ENCODE measurements around the gene SS18L1.

SS18L1 gene

GRCh38 chr20:62163986-62164762, 20.6 kb downstream of the SS18L1 start:
- Histone ChIP-seq H3K36me3 (ENCODE audit: insufficient read depth, low read length) (peaks cover 27% of the 10 kb centered on the region; the same call in 1 of the 2 replicates), H3K9me3 (ENCODE audit: low read depth, low read length) (no peaks in the 10 kb centered on the region), H3K27ac (no peak overlapping the region), H3K4me3 (no peak overlapping the region), H3K9ac (ENCODE audit: insufficient read length) (no peak overlapping the region)
- DNase-seq (ENCODE audit: low read depth, low spot score), result no peak
- TF ChIP-seq POLR2AphosphoS5 (IDR thresholded peaks at IDR 0.05; ENCODE audit: borderline replicate concordance, low read depth, low read length), result no peak
- TF ChIP-seq FOXP2 (optimal IDR thresholded peaks at IDR 0.05; ENCODE audit: control extremely low read depth, extremely low read length, insufficient read depth), result no peak
- TF ChIP-seq EZH2 (IDR thresholded peaks at IDR 0.05), result no peak

GRCh38 chr20:62164879-62165761, 21.6 kb downstream of the SS18L1 start:
- no peaks in the 10 kb centered on the region for H3K9me3 ChIP-seq (ENCODE audit: low read depth, low read length)

GRCh38 chr20:62165762-62166399, 22.3 kb downstream of the SS18L1 start:
- TF ChIP-seq FOXP2 (optimal IDR thresholded peaks at IDR 0.05; ENCODE audit: control extremely low read depth, extremely low read length, insufficient read depth) (no peak), EZH2 (IDR thresholded peaks at IDR 0.05) (no peak), POLR2AphosphoS5 (IDR thresholded peaks at IDR 0.05; ENCODE audit: borderline replicate concordance, low read depth, low read length) (no peak)
- Histone ChIP-seq H3K4me3 (no peak overlapping the region), H3K9me3 (ENCODE audit: low read depth, low read length) (no peaks in the 10 kb centered on the region), H3K9ac (ENCODE audit: insufficient read length) (no peak overlapping the region), H3K27ac (no peak overlapping the region), H3K36me3 (ENCODE audit: insufficient read depth, low read length) (peaks cover 27% of the 10 kb centered on the region; the same call in 1 of the 2 replicates)
- DNase-seq (ENCODE audit: low read depth, low spot score), result no peak

More at GRCh38 chr20:62164879-62165761, 21.6 kb downstream of the SS18L1 start:
- Histone ChIP-seq H3K4me3 (no peak overlapping the region), H3K36me3 (ENCODE audit: insufficient read depth, low read length) (peaks cover 27% of the 10 kb centered on the region; the same call in 1 of the 2 replicates), H3K9ac (ENCODE audit: insufficient read length) (no peak overlapping the region), H3K27ac (no peak overlapping the region)
- TF ChIP-seq POLR2AphosphoS5 (IDR thresholded peaks at IDR 0.05; ENCODE audit: borderline replicate concordance, low read depth, low read length), result no peak
- TF ChIP-seq EZH2 (IDR thresholded peaks at IDR 0.05), result no peak
- TF ChIP-seq FOXP2 (optimal IDR thresholded peaks at IDR 0.05; ENCODE audit: control extremely low read depth, extremely low read length, insufficient read depth), result no peak
- DNase-seq (ENCODE audit: low read depth, low spot score), result no peak

DNA sequence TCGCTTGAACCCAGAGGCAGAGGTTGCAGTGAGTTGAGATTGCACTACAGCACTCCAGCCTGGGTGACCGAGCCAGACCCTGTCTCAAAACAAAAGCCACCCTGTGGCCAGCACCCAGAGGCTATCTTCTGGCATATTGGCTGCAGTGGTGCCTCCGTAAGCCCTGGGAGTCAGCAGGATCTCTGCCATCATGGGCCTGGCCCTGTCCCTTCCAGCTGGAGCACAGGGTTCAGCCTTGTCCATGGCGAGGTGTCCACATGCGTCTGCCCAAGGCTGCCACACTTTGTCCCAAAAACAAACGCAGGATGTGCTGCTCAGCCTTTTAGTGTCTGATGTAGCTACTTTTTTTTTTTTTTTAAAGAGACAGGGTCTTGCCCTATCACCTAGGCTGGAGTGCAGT, 23.9 kb downstream of the SS18L1 start:
- H3K9me3 ChIP-seq (ENCODE audit: low read depth, low read length), result no peaks in the 10 kb centered on the region
- TF ChIP-seq FOXP2 (optimal IDR thresholded peaks at IDR 0.05; ENCODE audit: control extremely low read depth, extremely low read length, insufficient read depth) (no peak), POLR2AphosphoS5 (IDR thresholded peaks at IDR 0.05; ENCODE audit: borderline replicate concordance, low read depth, low read length) (no peak), EZH2 (IDR thresholded peaks at IDR 0.05) (no peak)
- no peak overlapping the region for H3K4me3 ChIP-seq
- no peak overlapping the region for H3K27ac ChIP-seq
- peaks cover 23% of the 10 kb centered on the region; the same call in 1 of the 2 replicates for H3K36me3 ChIP-seq (ENCODE audit: insufficient read depth, low read length)
- no peak overlapping the region for H3K9ac ChIP-seq (ENCODE audit: insufficient read length)
- no peak for DNase-seq (ENCODE audit: low read depth, low spot score)

- no peak for DNase-seq (ENCODE audit: low read depth, low spot score)
- H3K27ac ChIP-seq, result no peak overlapping the region
- no peak overlapping the region for H3K9ac ChIP-seq (ENCODE audit: insufficient read length)
- no peaks in the 10 kb centered on the region for H3K9me3 ChIP-seq (ENCODE audit: low read depth, low read length)
- TF ChIP-seq EZH2 (IDR thresholded peaks at IDR 0.05) (no peak), FOXP2 (optimal IDR thresholded peaks at IDR 0.05; ENCODE audit: control extremely low read depth, extremely low read length, insufficient read depth) (no peak), POLR2AphosphoS5 (IDR thresholded peaks at IDR 0.05; ENCODE audit: borderline replicate concordance, low read depth, low read length) (no peak)
- H3K36me3 ChIP-seq (ENCODE audit: insufficient read depth, low read length), result peaks cover 20% of the 10 kb centered on the region; the same call in 1 of the 2 replicates
- H3K4me3 ChIP-seq, result no peak overlapping the region
These were observed 24.5 kb downstream of the SS18L1 start for GRCh38 chr20:62168061-62168460.

DNA sequence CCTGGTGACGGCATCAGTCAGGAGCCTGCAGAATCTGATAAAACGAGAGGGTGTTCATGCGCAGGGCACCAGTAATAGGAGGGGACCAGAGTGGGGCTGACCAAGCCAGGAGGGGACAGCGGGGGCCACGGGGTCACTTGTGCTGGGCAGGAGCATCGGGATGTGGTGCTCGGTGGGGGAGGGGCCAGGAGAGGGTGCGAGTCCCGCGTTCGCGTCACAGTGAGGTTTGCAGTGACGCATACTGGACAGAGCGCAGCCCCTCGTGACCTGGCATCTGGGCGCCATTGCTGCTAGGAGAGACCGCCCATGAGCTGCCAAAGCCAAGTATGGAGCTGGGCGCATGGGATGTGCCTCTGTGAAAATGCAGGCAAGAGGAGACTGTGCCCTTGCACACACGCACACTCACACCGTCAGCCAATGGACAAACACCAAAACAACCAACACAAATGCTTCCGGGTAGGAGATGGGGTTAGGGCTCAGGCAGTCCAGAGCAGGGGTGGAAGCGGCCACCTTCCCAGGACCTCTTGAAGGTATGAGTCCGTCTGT, 25.4 kb downstream of the SS18L1 start:
- peaks cover 20% of the 10 kb centered on the region; the same call in 1 of the 2 replicates for H3K36me3 ChIP-seq (ENCODE audit: insufficient read depth, low read length)
- no peak overlapping the region for H3K27ac ChIP-seq
- no peak overlapping the region for H3K4me3 ChIP-seq
- TF ChIP-seq FOXP2 (optimal IDR thresholded peaks at IDR 0.05; ENCODE audit: control extremely low read depth, extremely low read length, insufficient read depth), result no peak
- TF ChIP-seq EZH2 (IDR thresholded peaks at IDR 0.05), result no peak
- no peak for TF ChIP-seq POLR2AphosphoS5 (IDR thresholded peaks at IDR 0.05; ENCODE audit: borderline replicate concordance, low read depth, low read length)
- DNase-seq (ENCODE audit: low read depth, low spot score), result no peak
- H3K9ac ChIP-seq (ENCODE audit: insufficient read length), result no peak overlapping the region
- no peaks in the 10 kb centered on the region for H3K9me3 ChIP-seq (ENCODE audit: low read depth, low read length)

DNA sequence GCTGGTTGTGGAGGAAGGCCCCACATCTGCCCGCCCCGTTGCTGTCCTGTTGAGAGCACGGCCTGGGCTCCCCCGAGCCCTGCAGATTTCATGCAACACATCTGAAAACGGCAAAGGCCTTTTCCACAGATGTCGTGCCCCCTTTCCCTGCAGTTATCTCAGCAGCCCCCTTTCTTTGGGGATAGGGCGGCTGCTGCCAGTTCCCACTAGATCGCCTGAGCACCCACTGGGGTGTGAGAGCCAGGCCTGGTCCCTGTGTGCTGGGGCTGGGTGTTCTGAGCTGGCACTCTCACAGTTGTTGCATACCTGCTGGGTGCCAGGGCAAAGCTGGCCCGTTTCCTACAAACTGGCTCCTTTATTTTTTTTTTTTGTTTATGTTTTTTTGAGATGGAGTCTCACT, 27.0 kb downstream of the SS18L1 start:
- DNase-seq (ENCODE audit: low read depth, low spot score), result no peak
- H3K9me3 ChIP-seq (ENCODE audit: low read depth, low read length), result no peaks in the 10 kb centered on the region
- H3K4me3 ChIP-seq, result no peak overlapping the region
- H3K9ac ChIP-seq (ENCODE audit: insufficient read length), result no peak overlapping the region
- no peak for TF ChIP-seq EZH2 (IDR thresholded peaks at IDR 0.05)
- H3K27ac ChIP-seq, result no peak overlapping the region
- H3K36me3 ChIP-seq (ENCODE audit: insufficient read depth, low read length), result peaks cover 9% of the 10 kb centered on the region; the same call in 1 of the 2 replicates

- H3K27ac ChIP-seq, result no peak overlapping the region
- no peak for TF ChIP-seq EZH2 (IDR thresholded peaks at IDR 0.05)
- no peak for TF ChIP-seq POLR2AphosphoS5 (IDR thresholded peaks at IDR 0.05; ENCODE audit: borderline replicate concordance, low read depth, low read length)
- TF ChIP-seq FOXP2 (optimal IDR thresholded peaks at IDR 0.05; ENCODE audit: control extremely low read depth, extremely low read length, insufficient read depth), result no peak
These were observed 27.7 kb downstream of the SS18L1 start for GRCh38 chr20:62171245-62171644.

More at GRCh38 chr20:62171245-62171644, 27.7 kb downstream of the SS18L1 start:
- H3K36me3 ChIP-seq (ENCODE audit: insufficient read depth, low read length), result peaks cover 2% of the 10 kb centered on the region; the same call in 1 of the 2 replicates
- H3K4me3 ChIP-seq, result no peak overlapping the region
- no peaks in the 10 kb centered on the region for H3K9me3 ChIP-seq (ENCODE audit: low read depth, low read length)
- DNase-seq (ENCODE audit: low read depth, low spot score), result no peak
- no peak overlapping the region for H3K9ac ChIP-seq (ENCODE audit: insufficient read length)

All from SK-N-MC (cell line).